ENCODE data around the gene DSE.

Gene DSE

GRCh38 chr6:116491610-116492330 lies 121.0 kb downstream of the DSE start:
- TF ChIP-seq POLR2A (IDR thresholded peaks at IDR 0.05; ENCODE audit: low read depth, low read length): no peak
- FAIRE-seq (no peak), DNase-seq (ENCODE audit: insufficient read length, low spot score) (no peak)

GRCh38 chr6:116492331-116493067 lies 121.8 kb downstream of the DSE start:
- no peak for DNase-seq (ENCODE audit: insufficient read length, low spot score)
- no peak for FAIRE-seq
- no peak for TF ChIP-seq POLR2A (IDR thresholded peaks at IDR 0.05; ENCODE audit: low read depth, low read length)
